Measurements from ENCODE around the gene STAT5A. TPM values are rescaled to one million over a fixed set of nuclear protein-coding genes. Genes with fewer than 3 reads are reported as not detected.
"Not testable (repeated sequence)": the region's sequence is repeated elsewhere in the genome, so short reads cannot be mapped to it uniquely, and the experiment has no call there.

Gene STAT5A
- 288 and 302 TPM in 2 replicates for total RNA-seq

- peak within 1 kb of the TSS; percentile 90 for H3K4me3 Mint-ChIP-seq (ENCODE audit: low read depth)
- DNase-seq (ENCODE audit: low spot score), result peak; percentile 77
- no peaks in the 10 kb centered on the region for H3K9me3 Mint-ChIP-seq
- intact Hi-C loops (cut with micrococcal nuclease), result loop anchor here (1.0 kb wide), 3 partner anchors 11 to 66 kb away; no protein-coding TSS in a partner anchor
- H3K27ac Mint-ChIP-seq, result peak within 1 kb of the TSS; percentile 95
- peaks cover 65% of the 10 kb centered on the region for H3K36me3 Mint-ChIP-seq (ENCODE audit: low read depth)
- no peaks in the 10 kb centered on the region for H3K27me3 Mint-ChIP-seq (ENCODE audit: low read depth)
- peaks cover 41% of the 10 kb centered on the region for H3K4me1 Mint-ChIP-seq (ENCODE audit: low read depth)
Observed at GRCh38 chr17:42287977-42288802, at the start of gene STAT5A. STAT5A (plus strand) TSS chr17:42288498; CDS start chr17:42289412, 914 bp downstream.

DNA sequence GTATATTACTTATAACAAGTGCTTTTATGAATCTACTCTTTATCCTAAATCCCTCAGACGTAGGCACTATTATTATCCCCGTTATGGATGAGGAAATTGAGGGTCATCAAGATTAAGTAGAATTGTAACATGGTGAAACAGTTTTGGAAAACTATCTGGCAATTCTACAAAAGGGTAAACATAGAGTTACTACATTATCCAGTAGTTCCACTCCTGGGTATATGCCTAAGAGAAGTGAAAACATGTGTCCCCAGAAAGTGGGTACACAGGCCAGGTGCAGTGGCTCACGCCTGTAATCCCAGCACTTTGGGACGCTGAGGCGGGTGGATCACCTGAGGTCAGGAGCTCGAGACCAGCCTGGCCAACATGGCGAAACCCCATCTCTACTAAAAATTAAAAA is 48.7 kb upstream of the STAT5A start:
- H3K4me3 Mint-ChIP-seq (ENCODE audit: low read depth); H3K9me3 Mint-ChIP-seq; intact Hi-C loops (cut with micrococcal nuclease); H3K27me3 Mint-ChIP-seq (ENCODE audit: low read depth); DNase-seq (ENCODE audit: low spot score); H3K27ac Mint-ChIP-seq: not testable (repeated sequence)
- H3K36me3 Mint-ChIP-seq (ENCODE audit: low read depth), result peaks cover 24% of the 10 kb centered on the region
- peaks cover 18% of the 10 kb centered on the region for H3K4me1 Mint-ChIP-seq (ENCODE audit: low read depth)

- Mint-ChIP-seq H3K4me1 (ENCODE audit: low read depth) (peaks cover 15% of the 10 kb centered on the region), H3K4me3 (ENCODE audit: low read depth) (no peak overlapping the region), H3K36me3 (ENCODE audit: low read depth) (peaks cover 25% of the 10 kb centered on the region), H3K9me3 (no peaks in the 10 kb centered on the region), H3K27ac (no peak overlapping the region), H3K27me3 (ENCODE audit: low read depth) (no peaks in the 10 kb centered on the region)
- no peak for DNase-seq (ENCODE audit: low spot score)
- intact Hi-C loops (cut with micrococcal nuclease), result no loop called here
Observed at GRCh38 chr17:42240201-42240600, 48.1 kb upstream of the STAT5A start.

- DNase-seq (ENCODE audit: low spot score); H3K9me3 Mint-ChIP-seq; H3K27ac Mint-ChIP-seq; H3K27me3 Mint-ChIP-seq (ENCODE audit: low read depth); H3K4me3 Mint-ChIP-seq (ENCODE audit: low read depth); intact Hi-C loops (cut with micrococcal nuclease): not testable (repeated sequence)
- H3K4me1 Mint-ChIP-seq (ENCODE audit: low read depth), result peaks cover 15% of the 10 kb centered on the region
- peaks cover 27% of the 10 kb centered on the region for H3K36me3 Mint-ChIP-seq (ENCODE audit: low read depth)
Observed at GRCh38 chr17:42240863-42241262, 47.4 kb upstream of the STAT5A start.

GRCh38 chr17:42241871-42242270 is 46.4 kb upstream of the STAT5A start:
- Mint-ChIP-seq H3K27ac (no peak overlapping the region), H3K36me3 (ENCODE audit: low read depth) (peaks cover 32% of the 10 kb centered on the region), H3K9me3 (no peaks in the 10 kb centered on the region), H3K4me3 (ENCODE audit: low read depth) (no peak overlapping the region), H3K27me3 (ENCODE audit: low read depth) (no peaks in the 10 kb centered on the region), H3K4me1 (ENCODE audit: low read depth) (peaks cover 19% of the 10 kb centered on the region)
- no peak for DNase-seq (ENCODE audit: low spot score)
- intact Hi-C loops (cut with micrococcal nuclease), result no loop called here

DNA sequence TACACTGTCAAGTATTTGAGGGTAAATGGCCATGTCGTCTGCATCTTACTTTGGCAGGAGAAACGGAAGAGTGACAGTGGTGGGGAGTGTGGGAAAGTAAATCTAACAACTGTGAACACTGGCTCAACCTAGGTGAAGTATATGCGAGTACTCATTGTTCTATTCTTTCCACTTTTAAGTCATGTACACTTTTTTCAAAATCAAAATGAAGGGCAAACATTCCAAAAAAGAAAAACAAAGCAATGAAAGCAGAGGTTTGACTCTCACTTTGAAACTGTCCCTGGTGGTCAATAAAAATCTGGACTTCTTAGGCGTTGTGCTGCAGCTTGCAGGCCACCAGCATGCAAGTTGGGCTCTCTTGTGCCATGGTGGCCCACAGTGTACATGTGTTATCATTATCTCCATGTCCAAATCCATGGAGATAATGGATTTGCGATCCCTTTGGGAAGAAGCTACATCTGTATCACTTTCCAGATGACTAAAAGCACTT is 44.8 kb upstream of the STAT5A start:
- no peak for DNase-seq (ENCODE audit: low spot score)
- peaks cover 33% of the 10 kb centered on the region for H3K36me3 Mint-ChIP-seq (ENCODE audit: low read depth)
- H3K9me3 Mint-ChIP-seq, result no peaks in the 10 kb centered on the region
- no peaks in the 10 kb centered on the region for H3K27me3 Mint-ChIP-seq (ENCODE audit: low read depth)
- H3K27ac Mint-ChIP-seq, result no peak overlapping the region
- H3K4me3 Mint-ChIP-seq (ENCODE audit: low read depth), result no peak overlapping the region
- intact Hi-C loops (cut with micrococcal nuclease), result no loop called here
- H3K4me1 Mint-ChIP-seq (ENCODE audit: low read depth), result peaks cover 26% of the 10 kb centered on the region

DNA sequence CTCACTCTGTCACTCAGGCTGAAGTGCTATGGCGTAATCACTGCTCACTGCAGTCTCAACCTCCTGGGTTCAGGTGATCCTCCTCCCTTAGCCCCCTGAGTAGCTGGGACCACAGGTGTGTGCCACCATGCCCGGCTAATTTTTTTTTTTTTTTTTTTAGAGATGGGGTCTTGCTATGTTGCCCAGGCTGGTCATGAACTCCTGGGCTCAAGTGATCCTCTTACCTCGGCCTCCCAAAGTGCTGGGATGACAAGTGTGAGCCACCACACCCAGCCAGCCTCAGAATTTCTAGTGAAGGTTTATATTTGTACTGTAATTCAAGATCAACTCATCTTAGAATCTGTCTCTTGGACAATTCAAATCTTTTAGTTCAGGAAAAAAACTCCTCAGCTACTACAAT is 44.2 kb upstream of the STAT5A start:
- Mint-ChIP-seq H3K36me3 (ENCODE audit: low read depth) (peaks cover 37% of the 10 kb centered on the region), H3K4me1 (ENCODE audit: low read depth) (peaks cover 32% of the 10 kb centered on the region)
- DNase-seq (ENCODE audit: low spot score); H3K27ac Mint-ChIP-seq; H3K27me3 Mint-ChIP-seq (ENCODE audit: low read depth); H3K9me3 Mint-ChIP-seq; H3K4me3 Mint-ChIP-seq (ENCODE audit: low read depth); intact Hi-C loops (cut with micrococcal nuclease): not testable (repeated sequence)

GRCh38 chr17:42245183-42245582 is 43.1 kb upstream of the STAT5A start:
- peaks cover 39% of the 10 kb centered on the region for H3K36me3 Mint-ChIP-seq (ENCODE audit: low read depth)
- peaks cover 42% of the 10 kb centered on the region for H3K4me1 Mint-ChIP-seq (ENCODE audit: low read depth)
- H3K9me3 Mint-ChIP-seq; H3K4me3 Mint-ChIP-seq (ENCODE audit: low read depth); intact Hi-C loops (cut with micrococcal nuclease); H3K27me3 Mint-ChIP-seq (ENCODE audit: low read depth); DNase-seq (ENCODE audit: low spot score); H3K27ac Mint-ChIP-seq: not testable (repeated sequence)

DNA sequence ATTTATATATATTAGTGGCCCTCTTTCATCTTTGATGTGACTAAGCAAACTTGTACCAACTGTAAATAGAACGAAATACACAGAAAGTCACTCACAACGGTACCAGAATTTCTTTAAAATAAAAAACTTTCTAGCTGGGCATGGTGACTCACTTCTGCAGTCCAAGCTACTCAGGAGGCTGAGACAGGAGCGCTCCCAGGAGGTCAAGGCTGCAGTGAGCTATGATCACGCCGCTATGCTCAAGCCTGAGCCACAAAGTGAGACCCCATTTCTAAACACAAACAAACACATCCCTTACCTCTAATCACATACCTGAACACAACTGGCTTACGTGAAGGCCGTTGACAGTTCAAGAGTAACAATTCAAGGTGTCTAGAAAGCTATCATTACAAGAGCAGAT is 41.8 kb upstream of the STAT5A start:
- Mint-ChIP-seq H3K27ac (peak overlapping the region; percentile 79), H3K36me3 (ENCODE audit: low read depth) (peaks cover 34% of the 10 kb centered on the region), H3K9me3 (no peaks in the 10 kb centered on the region), H3K4me1 (ENCODE audit: low read depth) (peaks cover 47% of the 10 kb centered on the region), H3K27me3 (ENCODE audit: low read depth) (no peaks in the 10 kb centered on the region), H3K4me3 (ENCODE audit: low read depth) (peak overlapping the region; percentile 43)
- no peak for DNase-seq (ENCODE audit: low spot score)
- intact Hi-C loops (cut with micrococcal nuclease), result no loop called here

DNA sequence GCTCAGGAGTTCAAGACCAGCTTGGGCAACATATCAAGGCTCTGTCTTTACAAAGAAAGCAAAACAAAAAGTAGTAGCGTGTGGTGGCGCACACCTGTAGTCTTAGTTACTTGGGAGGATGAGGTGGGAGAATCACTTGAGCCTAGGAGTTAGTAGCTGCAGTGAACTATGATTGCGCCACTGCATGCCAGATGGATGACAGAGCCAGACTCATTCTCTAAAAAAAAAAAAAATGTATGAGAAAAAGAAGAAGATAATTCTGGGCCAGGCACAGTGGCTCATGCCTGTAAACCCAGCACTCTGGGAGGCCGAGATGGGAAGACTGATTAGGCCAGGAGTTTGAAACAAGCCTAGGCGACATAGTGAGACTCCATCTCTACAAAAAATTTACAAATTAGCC is 40.6 kb upstream of the STAT5A start:
- Mint-ChIP-seq H3K27me3 (ENCODE audit: low read depth) (no peaks in the 10 kb centered on the region), H3K4me1 (ENCODE audit: low read depth) (peaks cover 51% of the 10 kb centered on the region), H3K27ac (peak overlapping the region; percentile 79), H3K9me3 (no peaks in the 10 kb centered on the region), H3K36me3 (ENCODE audit: low read depth) (peaks cover 34% of the 10 kb centered on the region), H3K4me3 (ENCODE audit: low read depth) (no peak overlapping the region)
- no peak for DNase-seq (ENCODE audit: low spot score)
- intact Hi-C loops (cut with micrococcal nuclease), result loop anchor here (1.0 kb wide), 2 partner anchors 24 to 40 kb away; no protein-coding TSS in a partner anchor

- peaks cover 56% of the 10 kb centered on the region for H3K4me1 Mint-ChIP-seq (ENCODE audit: low read depth)
- no peaks in the 10 kb centered on the region for H3K9me3 Mint-ChIP-seq
- intact Hi-C loops (cut with micrococcal nuclease), result loop anchor here (1.0 kb wide), 2 partner anchors 23 to 39 kb away; no protein-coding TSS in a partner anchor
- H3K36me3 Mint-ChIP-seq (ENCODE audit: low read depth), result peaks cover 35% of the 10 kb centered on the region
- H3K4me3 Mint-ChIP-seq (ENCODE audit: low read depth), result peak overlapping the region; percentile 80
- no peaks in the 10 kb centered on the region for H3K27me3 Mint-ChIP-seq (ENCODE audit: low read depth)
- peak; percentile 74 for DNase-seq (ENCODE audit: low spot score)
- peak overlapping the region; percentile 95 for H3K27ac Mint-ChIP-seq
Observed at GRCh38 chr17:42248351-42249179, 39.7 kb upstream of the STAT5A start.

DNA sequence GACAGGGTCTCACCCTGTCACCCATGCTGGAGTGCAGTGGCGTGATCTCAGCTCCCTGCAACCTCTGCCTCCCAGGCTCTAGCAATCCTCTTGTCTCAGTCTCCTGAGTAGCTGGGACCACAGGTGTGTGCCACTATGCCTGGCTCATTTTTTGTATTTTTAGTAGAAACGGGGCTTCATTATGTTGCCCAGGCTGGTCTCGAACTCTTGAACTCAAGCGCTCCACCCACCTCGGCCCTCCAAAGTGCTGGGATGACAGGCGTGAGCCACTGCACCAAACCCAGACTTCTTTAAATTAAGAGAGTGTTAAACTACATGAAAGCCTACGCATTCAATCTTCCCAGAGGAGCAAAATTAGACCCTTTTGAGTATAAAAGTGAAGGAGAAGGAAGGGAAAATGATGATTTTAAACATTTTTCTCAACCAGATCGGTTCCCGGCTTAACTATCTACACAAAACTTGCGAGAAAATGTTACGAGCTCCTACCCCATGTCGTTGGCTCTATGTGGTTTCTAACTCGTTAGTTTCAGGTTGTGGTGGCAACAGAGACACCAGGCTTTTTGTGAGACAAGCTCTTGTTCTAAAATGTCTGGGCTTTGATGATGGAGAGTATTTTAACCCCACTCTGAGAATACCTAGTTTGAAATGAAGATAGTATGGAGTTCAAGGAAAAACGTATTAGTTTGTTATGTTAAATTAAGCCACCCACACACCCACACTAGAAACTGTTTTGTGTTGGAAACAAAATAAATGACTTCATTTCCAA is 38.4 kb upstream of the STAT5A start:
- intact Hi-C loops (cut with micrococcal nuclease), result no loop called here
- Mint-ChIP-seq H3K4me1 (ENCODE audit: low read depth) (peaks cover 56% of the 10 kb centered on the region), H3K4me3 (ENCODE audit: low read depth) (peak overlapping the region; percentile 80), H3K27me3 (ENCODE audit: low read depth) (no peaks in the 10 kb centered on the region), H3K27ac (peak overlapping the region; percentile 95), H3K9me3 (no peaks in the 10 kb centered on the region), H3K36me3 (ENCODE audit: low read depth) (peaks cover 32% of the 10 kb centered on the region)
- peak; percentile 20 for DNase-seq (ENCODE audit: low spot score)
